ENCODE results near the gene SASH1.
"Not testable (repeated sequence)": the region's sequence is repeated elsewhere in the genome, so short reads cannot be mapped to it uniquely, and the experiment has no call there.

GRCh38 chr6:148585641-148586040 is 243.0 kb downstream of the SASH1 start:
- not testable (repeated sequence) for TF ChIP-seq CTCF (IDR thresholded peaks at IDR 0.05; ENCODE audit: low read length); EZH2 (optimal IDR thresholded peaks at IDR 0.05; ENCODE audit: low read depth, low read length); EZH2phosphoT487 (IDR thresholded peaks at IDR 0.05; ENCODE audit: low read length)
